Panc1 (cell line): ENCODE data around the gene PXDN. TPM values are rescaled to one million over a fixed set of nuclear protein-coding genes. Genes with fewer than 3 reads are reported as not detected.

Experiments
- ATAC-seq: fragments of 200-7000 bp; cut with Tn5 transposase; 2 replicates; pipeline ENCODE4 v1.9.1; 2020; ENCODE audit warnings: mild to moderate bottlenecking, moderate library complexity
- BruUV-seq: library from RNA; stranded (reverse); fragments of 400-500 nt; replicated peaks from 2 replicates; lab custom pipeline; 2021; lab: Mats Ljungman, UMichigan
- CTCF ChIA-PET: fragments of 300-600 bp; sonication (Branson Sonifier 250); formaldehyde crosslinking; loops from one replicate; lab custom pipeline; 2022; ENCODE audit warnings: antibody characterized with exemption; lab: Charles Lee
- POLR2A ChIA-PET: fragments of 300-600 bp; sonication (Branson Sonifier 250); formaldehyde crosslinking; loops from one replicate; lab custom pipeline; 2022; ENCODE audit warnings: antibody characterized with exemption; lab: Charles Lee
- DNase-seq: peaks from one replicate; pipeline ENCODE4 v3.0.0-alpha.2; 2010; ENCODE audit warnings: low read depth, low spot score
- H3K27ac ChIP-seq: 2 replicates; pipeline ENCODE4 v1.5.1; 2011; ENCODE audit warnings: mild to moderate bottlenecking, low read length, inconsistent platforms
- H3K27me3 ChIP-seq: fragments of 200-500 bp; sonication (Bioruptor generic); 2 replicates; pipeline ENCODE4 v1.6.0; 2014; ENCODE audit warnings: low read length, inconsistent platforms; ENCODE audit not compliant: control insufficient read depth, insufficient read depth
- H3K36me3 ChIP-seq: fragments of 200-500 bp; sonication (Bioruptor generic); 2 replicates; pipeline ENCODE4 v1.5.1; 2014; ENCODE audit warnings: inconsistent platforms, mild to moderate bottlenecking, low read length, moderate library complexity; ENCODE audit not compliant: control insufficient read depth, insufficient read depth
- H3K4me1 ChIP-seq: 2 replicates; pipeline ENCODE4 v1.5.1; 2011; ENCODE audit warnings: inconsistent platforms, mild to moderate bottlenecking, low read length, moderate library complexity; ENCODE audit not compliant: control insufficient read depth, insufficient read depth
- H3K4me3 ChIP-seq, 2 experiments: 2 replicates each; pipeline ENCODE4 v1.5.1; 2011 to 2012; ENCODE audit warnings: low read depth in 2 of 2, low read length in 2 of 2, mild to moderate bottlenecking in 2 of 2, inconsistent platforms in 1 of 2, moderate library complexity in 1 of 2
- H3K9me3 ChIP-seq: fragments of 200-500 bp; sonication (Bioruptor generic); 2 replicates; pipeline ENCODE4 v1.5.1; 2014; ENCODE audit warnings: low read depth, mild to moderate bottlenecking, inconsistent platforms, low read length, moderate library complexity; ENCODE audit not compliant: control insufficient read depth, insufficient read depth
- CTCF ChIP-seq: fragments of 450-650 bp; IDR thresholded peaks from 2 replicates; pipeline ENCODE4 v1.5.1; 2017; ENCODE audit warnings: mild to moderate bottlenecking
- POLR2AphosphoS5 ChIP-seq: IDR thresholded peaks from 2 replicates; pipeline ENCODE4 v1.6.1; 2012; ENCODE audit warnings: mild to moderate bottlenecking, low read depth, low read length, moderate library complexity
- REST ChIP-seq, 2 experiments: IDR thresholded peaks; 2 replicates each; pipeline ENCODE4 v1.6.1; 2011 to 2012; ENCODE audit warnings: low read depth in 2 of 2, control low read depth in 1 of 2, low read length in 1 of 2, mild to moderate bottlenecking in 1 of 2, moderate library complexity in 1 of 2; ENCODE audit not compliant: insufficient read depth in 1 of 2
- SIN3A ChIP-seq: IDR thresholded peaks from 2 replicates; pipeline ENCODE4 v1.6.1; 2012; ENCODE audit warnings: low read depth, mild to moderate bottlenecking, low read length, moderate library complexity, borderline replicate concordance; ENCODE audit not compliant: insufficient read depth
- TCF7L2 ChIP-seq: IDR thresholded peaks from 2 replicates; pipeline ENCODE4 v1.6.1; 2011; ENCODE audit warnings: mild to moderate bottlenecking, low read depth, low read length, inconsistent platforms
- in situ Hi-C: cut with HindIII; loops from 2 replicates; pipeline ENCODE4 v1.10.0; 2016; ENCODE audit warnings: low sequenced_read_pairs, low pct_unique_long_range_greater_than_20kb
- intact Hi-C: fragments of 100-400 bp; cut with micrococcal nuclease; formaldehyde crosslinking; loops from one replicate; pipeline ENCODE4 v1.10.0; 2022; ENCODE audit not compliant: unreplicated experiment
- total RNA-seq: library from RNA; stranded (reverse); gene quantifications from one replicate; pipeline ENCODE4 v1.2.1, GENCODE V29; 2021; ENCODE audit not compliant: unreplicated experiment

The PXDN gene
- total RNA-seq, 1 experiment from 2014 or later: 2.5 TPM

GRCh38 chr2:1633936-1634587 is 110.3 kb downstream of the PXDN start:
- DNase-seq (no peak), ATAC-seq (no peak)
- POLR2A ChIA-PET: no interaction called here
- in situ Hi-C loops: no loop called here
- no peak for TF ChIP-seq REST (IDR thresholded peaks at IDR 0.05; ENCODE audit: insufficient read depth in 1 of 2, low read depth in 2 of 2, low read length in 1 of 2)
- TF ChIP-seq SIN3A: no peak
- TF ChIP-seq TCF7L2: no peak
- no peak for TF ChIP-seq POLR2AphosphoS5
- no peak for TF ChIP-seq CTCF
- BruUV-seq: no TSS peak
- no peaks in the 10 kb centered on the region for H3K27me3 ChIP-seq
- peaks cover 9% of the 10 kb centered on the region; the same call in 1 of the 2 replicates for H3K9me3 ChIP-seq
- peak overlapping the region; percentile 99 for H3K27ac ChIP-seq
- H3K4me1 ChIP-seq: peaks cover 54% of the 10 kb centered on the region
- intact Hi-C loops: loop anchor here (10.0 kb wide), 1 partner anchor 131 kb away; no protein-coding TSS in a partner anchor
- CTCF ChIA-PET: no interaction called here
- no peak overlapping the region for H3K4me3 ChIP-seq
- H3K36me3 ChIP-seq: no peaks in the 10 kb centered on the region

- TF ChIP-seq CTCF: no peak
- BruUV-seq: no TSS peak
- ChIA-PET POLR2A (interaction anchor here (0.5 kb wide), 1 partner anchor 56 kb away, joined by 5 read pairs; no protein-coding TSS in a partner anchor), CTCF (interaction anchor here (0.6 kb wide), 1 partner anchor 25 kb away, joined by 3 read pairs; no protein-coding TSS in a partner anchor)
- DNase-seq (no peak), ATAC-seq (no peak)
- intact Hi-C loops (loop anchor here (10.0 kb wide), 1 partner anchor 132 kb away; no protein-coding TSS in a partner anchor), in situ Hi-C loops (no loop called here)
- no peaks in the 10 kb centered on the region for H3K27me3 ChIP-seq
- peaks cover 13% of the 10 kb centered on the region; the same call in 1 of the 2 replicates for H3K9me3 ChIP-seq
- H3K36me3 ChIP-seq: no peaks in the 10 kb centered on the region
- H3K4me1 ChIP-seq: peaks cover 53% of the 10 kb centered on the region
- H3K27ac ChIP-seq: peak overlapping the region; percentile 99
- H3K4me3 ChIP-seq: no peak overlapping the region
These were observed 111.1 kb downstream of the PXDN start for GRCh38 chr2:1633092-1633671.
